EH (cell line): Measurements from ENCODE around the gene DKK2.

ENCODE experiments used
- DNase-seq: peaks from one replicate; pipeline ENCODE4 v3.0.0-alpha.2; 2015; ENCODE audit warnings: low read depth

The DKK2 gene, protein sequence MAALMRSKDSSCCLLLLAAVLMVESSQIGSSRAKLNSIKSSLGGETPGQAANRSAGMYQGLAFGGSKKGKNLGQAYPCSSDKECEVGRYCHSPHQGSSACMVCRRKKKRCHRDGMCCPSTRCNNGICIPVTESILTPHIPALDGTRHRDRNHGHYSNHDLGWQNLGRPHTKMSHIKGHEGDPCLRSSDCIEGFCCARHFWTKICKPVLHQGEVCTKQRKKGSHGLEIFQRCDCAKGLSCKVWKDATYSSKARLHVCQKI

DNA sequence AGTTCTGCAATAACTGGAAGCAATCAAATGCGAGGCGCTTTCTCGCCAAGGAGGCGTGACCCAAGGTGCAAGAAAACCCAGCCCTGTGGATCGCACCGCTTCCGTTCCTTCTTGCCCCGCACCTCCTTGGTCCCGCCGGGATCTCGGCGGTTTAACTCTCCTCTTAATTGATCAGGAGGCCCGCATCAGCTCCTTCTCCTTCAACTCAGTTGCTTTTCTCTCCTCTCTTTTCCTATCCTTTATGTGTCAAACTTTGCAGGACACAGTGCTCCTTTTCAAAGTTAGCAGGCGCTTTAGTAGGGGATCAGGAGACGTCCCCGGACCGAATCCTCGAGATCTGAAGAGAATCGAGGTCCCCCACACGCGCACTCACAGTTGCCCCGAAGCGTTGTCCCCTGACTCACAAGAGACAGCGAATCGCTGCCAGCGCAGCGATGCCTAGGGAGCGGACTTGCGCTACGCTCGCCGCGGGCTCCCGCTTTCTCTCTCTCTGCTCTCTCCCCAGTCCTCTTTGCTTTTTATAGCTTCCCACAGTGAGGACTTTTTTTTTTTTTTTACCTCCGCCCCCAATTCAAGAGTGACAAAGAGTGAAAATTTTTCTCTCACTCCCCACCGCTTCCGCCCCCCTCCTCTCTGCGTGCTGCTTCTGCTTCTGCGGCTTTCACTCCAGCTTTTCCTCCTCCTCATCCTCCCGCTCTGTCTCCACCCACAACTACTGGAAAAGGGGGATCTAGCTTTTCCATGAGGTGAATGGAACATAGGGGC lies at the start of gene DKK2:
Gene DKK2 (minus strand): TSS at position 495 of the 765 bp plus-strand sequence. CDS start 722 bp downstream, outside the sequence.
- peak; percentile 29 for DNase-seq

DNA sequence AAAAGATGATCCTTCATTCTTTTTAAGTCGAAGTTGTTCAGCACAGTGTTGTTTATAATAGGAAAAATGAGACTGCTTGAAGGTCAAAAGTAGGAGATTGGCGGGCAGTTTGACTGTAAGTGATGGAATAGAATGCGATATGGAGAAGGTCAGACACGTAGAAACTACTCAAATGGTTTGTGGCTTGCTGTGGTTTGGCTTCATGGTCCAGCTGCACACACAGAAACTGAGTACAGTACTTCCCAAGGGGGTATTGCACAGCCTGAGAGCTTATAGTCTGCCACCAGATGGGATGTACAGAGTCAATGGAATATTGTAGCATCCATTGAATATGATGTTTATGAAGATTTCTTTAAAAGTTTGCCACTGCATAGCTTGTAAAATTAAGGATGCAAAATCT lies 41.1 kb upstream of the DKK2 start:
- no peak for DNase-seq

DNA sequence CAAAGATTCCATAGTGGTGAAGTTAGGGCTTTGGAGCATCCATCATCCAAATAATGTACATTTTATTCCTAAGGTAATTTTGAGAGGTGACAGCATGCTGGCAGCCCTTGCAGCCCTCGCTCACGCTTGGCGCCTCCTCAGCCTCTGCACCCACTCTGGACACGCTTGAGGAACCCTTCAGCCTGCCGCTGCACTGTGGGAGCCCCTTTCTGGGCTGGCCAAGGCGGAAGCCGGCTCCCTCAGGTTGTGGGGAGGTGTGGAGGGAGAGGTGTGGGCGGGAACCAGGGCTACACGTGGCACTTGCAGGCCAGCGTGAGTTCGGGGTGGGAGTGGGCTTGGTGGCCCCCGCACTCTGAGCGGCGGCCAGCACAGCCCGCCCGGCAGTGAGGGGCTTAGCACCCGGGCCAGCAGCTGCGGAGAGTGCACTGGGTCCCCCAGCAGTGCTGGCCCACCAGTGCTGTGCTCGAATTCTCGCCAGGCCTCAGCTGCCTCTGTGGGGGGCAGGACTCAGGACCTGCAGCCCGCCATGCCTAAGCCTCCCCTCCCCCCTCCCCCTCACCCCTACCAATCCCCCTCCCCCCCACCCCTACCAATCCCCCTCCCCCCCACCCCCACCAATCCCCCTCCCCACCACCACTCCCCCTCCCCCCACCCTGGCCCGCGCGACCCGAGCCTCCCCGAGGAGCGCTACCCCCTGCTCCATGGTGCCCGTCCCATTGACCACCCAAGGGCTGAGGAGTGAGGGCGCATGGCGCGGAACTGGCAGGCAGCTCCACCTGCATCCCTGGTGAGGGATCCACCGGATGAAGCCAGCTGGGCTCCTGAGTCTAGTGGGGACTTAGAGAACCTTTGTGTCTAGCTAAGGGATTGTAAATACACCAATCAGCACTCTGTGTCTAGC lies 37.0 kb upstream of the DKK2 start:
- DNase-seq, result no peak

DNA sequence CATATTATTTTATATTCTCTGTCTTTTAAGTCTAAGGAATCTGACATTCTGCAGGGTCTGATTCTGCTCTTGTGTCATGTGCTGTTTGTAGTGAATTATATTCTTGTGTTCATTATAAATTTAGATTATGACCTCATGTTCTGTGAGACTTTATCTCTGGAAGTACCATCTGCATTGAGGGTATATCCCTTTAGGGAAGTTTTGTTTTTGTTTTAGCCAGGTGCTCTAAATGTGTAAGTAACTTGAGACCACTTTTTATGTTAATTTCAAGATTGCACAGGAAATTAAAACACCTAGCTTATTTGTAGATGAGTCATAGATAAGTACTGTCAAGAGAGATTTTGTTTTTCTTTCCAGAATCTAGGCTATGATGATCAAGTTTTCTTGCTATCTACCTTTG lies 35.0 kb upstream of the DKK2 start:
- no peak for DNase-seq

DNA sequence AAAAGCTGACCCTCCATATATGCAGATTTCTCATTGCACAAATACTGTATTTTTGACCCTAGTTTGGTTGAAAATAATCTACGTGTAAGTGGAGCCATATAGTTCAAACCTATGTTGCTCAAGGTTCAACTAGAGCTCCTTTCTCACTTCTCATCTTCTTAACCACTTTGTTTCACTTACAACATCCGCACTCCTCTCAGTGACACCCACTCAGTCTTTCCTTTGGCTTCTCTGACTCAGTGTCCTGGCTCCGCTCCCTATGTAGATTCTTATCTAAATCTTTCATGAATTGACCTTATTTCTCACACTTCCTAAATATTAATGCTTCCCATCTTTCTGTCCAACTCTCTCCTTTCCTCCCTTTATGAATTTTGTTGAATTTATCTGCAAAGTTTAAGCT lies 32.9 kb upstream of the DKK2 start:
- peak; percentile 39 for DNase-seq

DNA sequence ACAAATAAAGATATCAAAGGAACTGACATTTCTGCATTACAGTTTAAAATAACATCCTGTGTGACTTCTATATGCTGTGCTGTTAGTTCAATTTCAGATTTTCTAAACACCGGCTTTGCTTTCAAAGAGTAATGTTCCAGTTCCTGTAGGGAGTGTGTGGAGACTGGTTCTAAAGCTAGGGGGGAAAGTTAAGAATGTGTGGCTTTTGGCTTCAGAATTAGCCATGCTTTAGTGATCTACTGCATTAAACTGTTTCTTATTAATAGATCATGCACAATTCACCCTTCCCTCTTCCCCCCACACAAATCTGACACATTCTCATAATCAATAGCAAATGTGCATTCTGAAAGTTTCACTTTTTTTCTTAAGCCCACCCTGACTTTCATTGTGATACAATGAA lies 32.0 kb upstream of the DKK2 start:
- DNase-seq, result no peak

DNA sequence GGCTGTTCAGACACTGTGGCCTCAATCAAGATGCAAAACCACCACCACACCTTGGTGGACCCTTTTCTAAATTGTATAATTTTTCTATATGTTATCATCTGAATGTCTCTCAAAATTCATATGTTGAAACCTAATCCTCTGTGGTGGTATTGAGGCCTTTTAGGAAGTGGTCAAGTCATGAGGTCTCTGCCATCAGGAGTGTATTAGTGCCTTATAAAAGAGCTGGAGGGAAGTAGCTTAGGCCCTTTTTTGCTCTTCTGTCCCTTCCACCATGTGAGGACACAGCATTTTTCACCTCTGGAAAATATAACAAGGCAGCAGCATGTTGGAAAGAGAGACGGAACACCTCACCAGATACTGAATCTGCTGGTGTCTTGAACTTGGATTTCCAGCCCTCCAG lies 30.5 kb upstream of the DKK2 start:
- DNase-seq, result no peak

DNA sequence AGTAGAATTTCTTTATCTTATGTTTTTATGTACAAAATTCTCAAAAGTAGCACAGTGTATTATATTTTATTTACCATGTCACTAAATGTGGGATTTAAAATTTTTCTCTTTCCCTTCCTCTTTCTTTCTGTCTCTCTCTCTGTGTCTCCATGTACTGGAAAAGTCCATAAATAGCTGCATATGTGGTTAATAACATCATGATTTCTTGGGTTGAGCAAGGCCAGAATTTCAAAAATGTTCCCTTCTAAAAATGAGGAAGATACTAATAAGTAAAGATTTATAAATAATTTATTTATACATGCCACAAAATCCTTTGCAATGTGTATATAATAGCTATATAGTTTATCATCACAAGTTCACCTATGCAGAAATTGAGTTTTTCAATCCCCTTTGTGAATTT lies 29.1 kb upstream of the DKK2 start:
- DNase-seq, result no peak

DNA sequence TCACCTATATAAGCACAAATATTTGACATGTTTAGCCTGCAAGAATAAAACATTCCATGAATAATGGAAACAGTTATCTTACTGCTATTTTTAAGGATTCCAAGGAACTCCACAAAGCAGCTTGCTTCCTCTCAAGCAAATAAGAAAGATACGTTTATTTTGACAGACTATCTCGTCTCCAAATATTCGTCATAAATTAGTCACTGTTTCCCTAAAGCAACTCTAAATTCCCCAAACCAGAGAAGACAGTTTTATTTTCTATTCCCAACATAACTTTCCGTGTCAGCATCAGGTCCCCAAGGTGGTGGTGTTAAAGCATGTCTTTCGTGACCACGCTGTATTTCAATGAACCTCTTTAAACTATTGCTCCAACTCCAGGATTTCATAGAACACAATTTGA lies 24.3 kb upstream of the DKK2 start:
- DNase-seq, result peak; percentile 15

DNA sequence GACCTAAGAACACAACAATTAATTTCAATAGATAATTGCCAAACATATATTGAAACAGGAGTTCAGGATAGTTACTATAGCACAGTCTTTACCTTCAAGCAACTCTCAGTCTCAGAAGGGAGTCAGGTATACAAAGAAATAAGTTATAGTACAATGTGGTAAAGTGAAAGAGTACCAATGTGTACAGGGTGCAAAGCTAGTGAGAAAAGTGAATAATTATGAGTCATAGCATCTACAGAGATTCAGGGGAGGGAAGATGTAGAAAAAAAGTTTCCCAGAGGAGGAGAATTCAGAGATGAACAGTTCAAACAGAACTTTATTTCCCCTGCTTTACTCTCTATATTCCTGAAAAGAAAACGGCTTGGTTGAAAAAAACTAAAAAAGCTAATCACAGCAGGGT lies 22.7 kb upstream of the DKK2 start:
- DNase-seq, result peak; percentile 5

DNA sequence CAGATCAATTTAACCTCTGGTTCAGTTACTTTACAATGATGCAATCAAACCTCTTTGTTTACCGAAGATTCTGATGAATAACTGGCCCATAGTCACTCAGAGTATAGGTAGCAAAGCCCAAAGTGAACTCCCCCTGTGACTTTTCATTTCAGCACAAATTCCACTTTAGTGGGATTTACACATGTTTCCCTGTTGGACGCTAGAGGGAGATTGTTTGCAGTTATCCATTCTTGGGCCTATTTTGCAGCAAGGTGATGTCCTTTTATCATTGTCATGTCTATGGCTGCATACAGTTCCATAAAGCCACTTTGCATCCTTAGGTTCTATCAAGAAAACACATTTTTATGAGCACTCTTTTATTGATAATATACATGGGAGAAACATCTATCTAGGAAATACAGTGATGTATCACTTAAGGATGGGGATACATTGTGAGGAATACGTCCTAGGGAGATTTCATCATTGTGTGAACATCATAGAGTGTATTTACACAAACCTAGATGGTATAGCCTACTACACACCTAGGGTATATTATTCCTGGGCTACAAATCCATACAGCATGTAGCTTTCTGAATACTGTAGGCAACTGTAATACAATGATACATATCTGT lies 14.5 kb upstream of the DKK2 start:
- DNase-seq, result peak; percentile 26

DNA sequence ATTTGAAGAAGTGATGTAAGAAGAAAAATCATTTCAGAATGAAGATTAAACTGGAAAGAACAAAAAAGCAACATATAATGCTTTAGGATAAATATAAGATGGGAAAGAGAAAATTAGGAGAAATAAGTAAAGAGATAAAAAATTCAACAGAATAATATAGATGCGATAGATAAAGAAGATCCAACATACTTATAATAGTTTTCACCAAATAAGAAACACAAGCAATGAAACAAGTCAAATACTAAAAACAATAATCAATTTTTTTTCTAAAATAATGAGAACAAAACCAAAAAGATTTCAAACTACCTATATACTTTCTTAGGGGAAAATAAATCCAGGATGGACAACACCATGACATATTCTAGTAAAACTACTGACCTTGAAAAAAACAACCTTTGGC lies 10.1 kb upstream of the DKK2 start:
- no peak for DNase-seq

DNA sequence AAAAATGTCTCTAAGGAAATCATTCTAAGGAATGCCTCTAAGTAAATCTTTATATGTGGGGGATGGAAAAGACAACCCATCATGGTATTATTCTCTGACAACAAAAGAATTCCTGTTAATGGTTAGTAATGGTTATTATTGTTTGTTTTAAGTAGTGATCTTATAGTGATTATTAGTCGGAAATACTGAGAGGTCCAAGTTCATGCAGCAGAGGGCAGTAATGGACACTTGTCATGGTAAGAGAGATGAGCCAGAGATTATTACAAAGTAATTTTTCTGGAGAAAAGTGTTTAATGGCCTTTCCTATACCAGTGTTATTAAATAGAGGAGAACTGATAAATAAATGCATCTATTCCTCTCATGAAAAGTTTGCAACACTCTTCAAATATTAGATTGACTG lies 8.1 kb upstream of the DKK2 start:
- DNase-seq, result no peak

DNA sequence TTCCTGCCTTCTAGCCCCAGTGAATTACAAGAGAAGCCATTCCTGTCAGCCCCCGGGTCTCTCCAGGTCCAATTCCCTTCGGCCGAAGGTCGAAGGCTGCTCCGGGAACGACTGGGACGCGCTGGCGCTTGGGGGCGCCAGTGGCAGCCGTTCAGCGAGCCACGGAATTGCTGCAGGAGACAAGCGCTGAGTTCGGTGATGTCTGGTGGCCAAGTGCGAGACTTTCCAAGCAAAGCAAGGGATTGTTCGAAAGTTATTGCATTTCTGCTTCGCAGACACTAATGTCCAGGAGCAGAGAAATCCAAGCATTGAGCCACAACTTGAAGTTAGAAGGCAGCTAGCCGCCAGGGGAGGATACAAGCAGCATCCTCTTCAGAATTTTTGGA lies 1.1 kb upstream of the DKK2 start:
- peak; percentile 34 for DNase-seq

DNA sequence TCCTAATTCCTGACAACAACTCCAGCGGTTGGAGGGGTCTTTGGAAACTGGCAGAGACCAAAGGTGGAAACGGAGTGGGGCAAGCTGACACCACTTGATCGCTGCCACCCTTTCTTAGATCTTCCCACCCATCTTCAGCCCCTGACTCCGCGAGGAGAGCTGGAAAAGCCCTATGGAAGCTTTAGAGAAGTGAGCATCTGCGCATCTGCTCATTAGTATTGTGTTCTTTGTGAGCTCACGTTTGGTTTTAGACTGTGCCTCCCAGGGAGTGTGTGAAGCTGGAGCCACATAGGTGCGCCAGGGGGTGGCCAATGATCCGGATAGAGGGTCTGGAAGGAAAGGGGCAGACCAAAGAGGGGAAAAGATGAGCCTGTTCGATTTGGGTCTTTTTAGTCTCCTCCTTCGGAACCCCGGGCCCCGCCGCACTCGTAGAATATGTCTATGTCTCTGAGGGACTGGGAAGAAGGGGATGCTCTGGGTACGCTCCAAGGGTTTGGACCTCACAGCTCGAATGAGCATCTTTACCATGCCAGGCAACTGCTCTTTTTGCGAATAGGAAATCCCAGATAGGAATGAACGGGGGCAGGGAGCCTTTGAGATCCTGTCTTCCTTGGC lies 578 bp upstream of the DKK2 start:
- no peak for DNase-seq

DNA sequence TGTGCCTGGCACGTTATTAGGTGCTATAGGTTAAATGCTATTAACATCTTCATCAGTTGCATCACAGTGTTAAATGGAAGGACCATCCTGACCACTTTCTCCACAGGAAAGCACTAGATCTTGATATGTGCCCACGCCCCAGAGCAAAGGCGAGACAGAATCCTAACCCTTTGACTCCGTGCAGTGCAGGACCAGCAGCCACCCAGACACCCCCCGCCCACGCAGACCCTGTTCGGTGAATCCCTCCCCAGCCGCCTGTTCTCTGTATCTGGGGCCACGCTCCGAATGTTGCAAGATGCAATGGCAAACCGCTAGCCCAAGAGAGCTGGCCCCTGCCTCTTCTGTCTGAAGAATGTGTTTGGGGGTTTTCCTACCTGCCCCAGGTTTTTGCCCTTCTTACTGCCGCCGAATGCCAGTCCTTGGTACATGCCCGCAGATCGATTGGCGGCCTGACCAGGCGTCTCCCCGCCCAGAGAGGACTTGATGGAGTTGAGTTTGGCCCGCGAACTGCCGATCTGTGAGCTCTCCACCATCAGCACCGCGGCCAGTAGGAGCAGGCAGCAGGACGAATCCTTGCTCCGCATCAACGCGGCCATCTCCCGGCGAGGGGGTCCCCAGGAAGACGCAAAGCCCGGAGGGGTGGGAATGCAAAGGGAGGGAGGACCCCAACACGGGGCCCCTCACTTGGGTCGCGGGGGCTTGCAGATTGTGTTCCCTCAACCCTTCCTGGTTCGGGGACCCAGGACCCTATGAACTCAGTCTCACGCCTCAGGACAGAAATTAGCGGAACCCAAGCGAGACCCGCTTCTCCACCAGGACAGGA lies 906 bp downstream of the DKK2 start:
- peak; percentile 13 for DNase-seq

DNA sequence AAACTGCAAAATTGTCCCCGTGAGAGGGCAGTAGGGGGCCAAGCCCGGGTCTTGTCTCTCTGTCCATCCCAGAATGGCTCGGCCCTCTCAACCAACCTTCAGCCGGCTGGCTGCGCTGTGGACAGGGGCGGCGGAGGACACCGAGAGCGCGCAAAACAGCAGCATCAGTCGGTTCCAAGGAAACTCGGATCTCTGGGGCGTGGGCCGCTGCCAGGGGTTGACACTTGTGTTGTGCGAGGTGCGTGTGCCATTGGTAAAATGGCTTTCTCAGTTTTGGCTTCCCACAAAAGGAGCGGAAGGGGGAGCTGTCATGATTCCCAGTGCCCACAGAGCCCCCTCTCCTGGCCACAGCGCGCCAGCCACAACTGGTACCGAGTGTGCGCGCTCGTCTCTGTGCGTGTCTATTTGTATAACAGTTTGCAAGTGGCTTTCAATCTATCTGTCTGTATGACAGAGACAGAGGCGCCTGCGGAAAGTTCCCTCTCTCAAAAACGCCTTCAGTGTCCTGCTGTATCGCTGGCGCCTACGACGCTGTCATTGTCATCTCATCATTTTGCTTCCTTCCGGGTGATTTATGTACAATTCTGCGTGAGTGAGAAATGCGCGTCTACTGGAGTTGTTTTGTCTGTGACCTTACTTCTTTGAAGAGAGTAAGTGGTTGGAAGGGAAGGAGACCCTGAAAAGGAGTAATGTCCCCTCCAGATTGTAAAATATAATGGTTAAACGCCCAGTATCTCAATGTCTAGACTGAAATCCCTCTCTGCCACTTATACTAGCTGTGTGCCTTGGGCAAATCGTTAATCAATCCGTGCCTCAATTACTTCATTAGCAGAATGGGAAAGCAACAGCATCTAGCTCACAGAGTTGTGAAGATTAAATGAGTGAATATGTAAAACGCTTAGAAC lies 1.8 kb downstream of the DKK2 start:
- DNase-seq, result peak; percentile 18

DNA sequence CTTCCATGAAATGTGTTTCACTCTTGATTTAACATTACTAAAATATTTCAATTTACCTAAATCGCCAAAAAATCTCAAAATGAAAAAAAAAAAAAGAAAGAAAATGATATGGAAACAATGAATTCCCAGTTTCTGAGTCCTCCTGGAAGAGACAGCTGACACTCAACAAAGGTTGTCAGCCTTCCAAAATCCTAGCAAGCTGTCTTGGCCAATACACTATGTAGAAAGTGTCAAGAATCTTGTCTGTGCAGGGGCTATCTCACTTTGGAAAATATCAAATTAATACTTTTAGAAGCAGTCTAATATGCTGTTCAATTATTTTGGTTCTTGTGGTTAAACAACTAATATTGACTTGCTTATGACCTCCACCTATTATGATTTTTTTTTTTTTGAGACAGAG lies 8.7 kb downstream of the DKK2 start:
- no peak for DNase-seq

DNA sequence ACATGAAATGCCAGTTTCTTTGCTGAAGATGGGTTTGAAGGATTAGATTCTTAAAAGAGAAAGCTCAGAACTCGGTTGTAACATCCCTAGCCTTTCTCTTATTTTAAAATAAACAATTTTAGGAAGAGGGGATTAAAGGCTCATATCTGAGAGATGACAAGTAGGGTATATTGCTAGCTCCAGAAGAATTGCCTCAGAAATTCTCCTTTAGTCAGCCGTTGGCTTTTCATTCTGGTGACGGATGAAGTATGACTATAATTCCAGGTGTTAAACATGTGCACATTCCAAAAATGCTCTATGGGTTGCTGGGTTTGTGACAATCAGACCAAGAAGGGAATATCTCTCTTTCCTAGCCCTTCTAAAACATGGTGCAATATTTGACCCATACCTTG lies 17.8 kb downstream of the DKK2 start:
- no peak for DNase-seq
